OCI-LY7 (cell line): ENCODE measurements around the gene KCNC1. TPM values are rescaled to one million over a fixed set of nuclear protein-coding genes. Genes with fewer than 3 reads are reported as not detected.

Experiments used
- BruUV-seq: library from RNA; stranded (reverse); fragments of 400-500 nt; replicated peaks from 2 replicates; lab custom pipeline; 2021; lab: Mats Ljungman, UMichigan
- CTCF ChIA-PET: fragments of 300-600 bp; sonication (Branson Sonifier 250); formaldehyde crosslinking; loops from one replicate; lab custom pipeline; 2022; ENCODE audit warnings: antibody characterized with exemption; ENCODE audit not compliant: unreplicated experiment; lab: Charles Lee
- POLR2A ChIA-PET: fragments of 300-600 bp; sonication (Branson Sonifier 250); formaldehyde crosslinking; loops from one replicate; lab custom pipeline; 2022; ENCODE audit warnings: antibody characterized with exemption; lab: Charles Lee
- DNase-seq: peaks from one replicate; pipeline ENCODE4 v3.0.0-alpha.2; 2015; ENCODE audit warnings: low spot score
- H2AFZ ChIP-seq: fragments of 200-600 bp; sonication (generic), shearing (Covaris generic); 2 replicates; pipeline ENCODE4 v1.6.1; 2014; ENCODE audit warnings: mild to moderate bottlenecking, antibody characterized with exemption, low read length, moderate library complexity
- H3K27ac ChIP-seq: fragments of 200-600 bp; sonication (generic); 2 replicates; pipeline ENCODE4 v1.5.1; 2014; ENCODE audit warnings: mixed run types, low read depth, mild to moderate bottlenecking, moderate library complexity, low read length, inconsistent platforms; ENCODE audit not compliant: poor library complexity, severe bottlenecking
- H3K36me3 ChIP-seq: fragments of 200-600 bp; sonication (generic); 2 replicates; pipeline ENCODE4 v1.6.1; 2014; ENCODE audit warnings: mild to moderate bottlenecking, antibody characterized with exemption, low read length, moderate library complexity, mixed read lengths; ENCODE audit not compliant: insufficient read depth
- H3K4me1 ChIP-seq: fragments of 200-600 bp; sonication (generic); 2 replicates; pipeline ENCODE4 v1.5.1; 2014; ENCODE audit warnings: mild to moderate bottlenecking, low read length; ENCODE audit not compliant: insufficient read depth, poor library complexity, severe bottlenecking
- H3K4me2 ChIP-seq: fragments of 200-600 bp; sonication (generic); 2 replicates; pipeline ENCODE4 v1.6.1; 2014; ENCODE audit warnings: mild to moderate bottlenecking, low read length
- H3K4me3 ChIP-seq: fragments of 200-600 bp; sonication (generic); 2 replicates; pipeline ENCODE4 v1.5.1; 2014; ENCODE audit warnings: mild to moderate bottlenecking, low read depth, low read length; ENCODE audit not compliant: poor library complexity, severe bottlenecking
- H3K79me2 ChIP-seq: fragments of 200-600 bp; sonication (generic); 2 replicates; pipeline ENCODE4 v1.6.1; 2016; ENCODE audit warnings: low read depth, mild to moderate bottlenecking, low read length, moderate library complexity, mixed read lengths; ENCODE audit not compliant: insufficient read depth
- H3K9me2 ChIP-seq: fragments of 200-600 bp; sonication (generic); 2 replicates; pipeline ENCODE4 v1.6.1; 2016; ENCODE audit warnings: mild to moderate bottlenecking, low read length, mixed read lengths; ENCODE audit not compliant: insufficient read depth
- H3K9me3 ChIP-seq: fragments of 200-600 bp; sonication (generic); 2 replicates; pipeline ENCODE4 v1.6.1; 2014; ENCODE audit warnings: mild to moderate bottlenecking, mixed run types, low read length, mixed read lengths
- H4K20me1 ChIP-seq: fragments of 200-600 bp; sonication (generic); 2 replicates; pipeline ENCODE4 v1.6.1; 2014; ENCODE audit warnings: mild to moderate bottlenecking, antibody characterized with exemption, low read length, moderate library complexity, mixed read lengths; ENCODE audit not compliant: insufficient read depth
- EZH2phosphoT487 ChIP-seq: fragments of 200-600 bp; sonication (generic); IDR thresholded peaks from 2 replicates; pipeline ENCODE4 v1.6.1; 2018; ENCODE audit warnings: low read depth, borderline replicate concordance, mild to moderate bottlenecking, mixed run types, antibody characterized with exemption, low read length, moderate library complexity, mixed read lengths
- intact Hi-C: fragments of 100-400 bp; cut with micrococcal nuclease; formaldehyde crosslinking; loops from one replicate; pipeline ENCODE4 v1.10.0; 2022; ENCODE audit not compliant: unreplicated experiment
- total RNA-seq, 2 experiments: library from RNA; depleted of rRNA in 1 of 2; stranded (reverse); fragments of >200 nt in 1 of 2; shearing (Covaris generic) in 1 of 2; gene quantifications; 2 replicates each; pipeline ENCODE4 v1.2.3, GENCODE V29; 2014 to 2022
- TF ChIP-seq, protein P1 (sequence below): fragments of 200-600 bp; sonication (generic); conservative IDR thresholded peaks from 2 replicates; pipeline ENCODE4 v1.5.1; 2014; ENCODE audit warnings: mild to moderate bottlenecking, antibody characterized with exemption, low read length, moderate library complexity, mixed read lengths

KCNC1 gene
- total RNA-seq, 2 experiments from 2014 or later = not detected

- TF ChIP-seq, protein P1, sequence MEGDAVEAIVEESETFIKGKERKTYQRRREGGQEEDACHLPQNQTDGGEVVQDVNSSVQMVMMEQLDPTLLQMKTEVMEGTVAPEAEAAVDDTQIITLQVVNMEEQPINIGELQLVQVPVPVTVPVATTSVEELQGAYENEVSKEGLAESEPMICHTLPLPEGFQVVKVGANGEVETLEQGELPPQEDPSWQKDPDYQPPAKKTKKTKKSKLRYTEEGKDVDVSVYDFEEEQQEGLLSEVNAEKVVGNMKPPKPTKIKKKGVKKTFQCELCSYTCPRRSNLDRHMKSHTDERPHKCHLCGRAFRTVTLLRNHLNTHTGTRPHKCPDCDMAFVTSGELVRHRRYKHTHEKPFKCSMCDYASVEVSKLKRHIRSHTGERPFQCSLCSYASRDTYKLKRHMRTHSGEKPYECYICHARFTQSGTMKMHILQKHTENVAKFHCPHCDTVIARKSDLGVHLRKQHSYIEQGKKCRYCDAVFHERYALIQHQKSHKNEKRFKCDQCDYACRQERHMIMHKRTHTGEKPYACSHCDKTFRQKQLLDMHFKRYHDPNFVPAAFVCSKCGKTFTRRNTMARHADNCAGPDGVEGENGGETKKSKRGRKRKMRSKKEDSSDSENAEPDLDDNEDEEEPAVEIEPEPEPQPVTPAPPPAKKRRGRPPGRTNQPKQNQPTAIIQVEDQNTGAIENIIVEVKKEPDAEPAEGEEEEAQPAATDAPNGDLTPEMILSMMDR = no peak
- TF ChIP-seq EZH2phosphoT487 = no peak
- Histone ChIP-seq H2AFZ (no peak overlapping the region), H3K79me2 (no peaks in the 10 kb centered on the region), H3K4me3 (no peak overlapping the region), H3K36me3 (no peaks in the 10 kb centered on the region), H3K4me2 (no peak overlapping the region), H3K27ac (no peak overlapping the region), H4K20me1 (no peaks in the 10 kb centered on the region), H3K9me3 (no peaks in the 10 kb centered on the region), H3K9me2 (no peaks in the 10 kb centered on the region), H3K4me1 (no peaks in the 10 kb centered on the region)
- ChIA-PET CTCF (interaction anchor here (1.0 kb wide), 1 partner anchor 8 kb away, joined by 3 read pairs; no protein-coding TSS in a partner anchor), POLR2A (interaction anchor here (0.6 kb wide), 2 partner anchors 299 to 1280 kb away, joined by 3 read pairs; no protein-coding TSS in a partner anchor)
- DNase-seq = no peak
- BruUV-seq = no TSS peak
- intact Hi-C loops = no loop called here
Measured at GRCh38 chr11:17725174-17725573, 9.4 kb upstream of the KCNC1 start.

DNA sequence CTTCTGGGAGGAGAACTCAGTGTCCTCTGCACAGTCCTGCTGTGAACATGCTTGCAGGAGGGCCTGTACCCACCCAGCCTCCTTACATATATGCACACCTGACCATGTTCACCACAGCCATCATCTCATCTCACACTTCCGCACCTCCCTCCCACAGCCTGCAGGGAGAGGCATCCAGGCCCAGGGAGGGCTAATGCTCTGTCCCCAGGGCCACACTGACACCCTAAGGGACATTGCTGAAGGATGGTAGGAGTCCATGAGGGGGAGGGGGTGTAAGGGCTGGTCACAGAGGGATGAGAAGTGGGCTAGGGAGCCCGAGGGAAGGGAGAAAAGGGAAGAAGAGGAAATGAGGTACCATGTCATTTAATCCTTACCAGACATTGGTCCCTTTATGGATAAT lies 4.4 kb upstream of the KCNC1 start:
- Histone ChIP-seq H3K9me3 (no peaks in the 10 kb centered on the region), H2AFZ (no peak overlapping the region), H3K4me1 (no peaks in the 10 kb centered on the region), H3K27ac (no peak overlapping the region), H3K79me2 (no peaks in the 10 kb centered on the region), H3K4me2 (no peak overlapping the region), H3K4me3 (no peak overlapping the region), H3K36me3 (no peaks in the 10 kb centered on the region), H4K20me1 (no peaks in the 10 kb centered on the region), H3K9me2 (no peaks in the 10 kb centered on the region)
- BruUV-seq = no TSS peak
- ChIA-PET CTCF (interaction anchor here (1.9 to 2.7 kb wide), 2 partner anchors 134 to 249 kb away, joined by 5 to 14 read pairs; no protein-coding TSS in a partner anchor), POLR2A (interaction anchor here (0.9 kb wide), 1 partner anchor 248 kb away, joined by 3 read pairs; no protein-coding TSS in a partner anchor)
- DNase-seq = no peak
- no peak for TF ChIP-seq EZH2phosphoT487
- TF ChIP-seq, protein P1 = no peak
- intact Hi-C loops = loop anchor here (1.0 kb wide), 1 partner anchor 131 kb away; no protein-coding TSS in a partner anchor
